ENCODE data around the gene CALHM3. TPM values are rescaled to one million over a fixed set of nuclear protein-coding genes. Genes with fewer than 3 reads are reported as not detected.
"Not testable (repeated sequence)": the region's sequence is repeated elsewhere in the genome, so short reads cannot be mapped to it uniquely, and the experiment has no call there.

The CALHM3 gene
- total and polyA plus RNA-seq, 3 experiments from 2014 or later, result not detected

DNA sequence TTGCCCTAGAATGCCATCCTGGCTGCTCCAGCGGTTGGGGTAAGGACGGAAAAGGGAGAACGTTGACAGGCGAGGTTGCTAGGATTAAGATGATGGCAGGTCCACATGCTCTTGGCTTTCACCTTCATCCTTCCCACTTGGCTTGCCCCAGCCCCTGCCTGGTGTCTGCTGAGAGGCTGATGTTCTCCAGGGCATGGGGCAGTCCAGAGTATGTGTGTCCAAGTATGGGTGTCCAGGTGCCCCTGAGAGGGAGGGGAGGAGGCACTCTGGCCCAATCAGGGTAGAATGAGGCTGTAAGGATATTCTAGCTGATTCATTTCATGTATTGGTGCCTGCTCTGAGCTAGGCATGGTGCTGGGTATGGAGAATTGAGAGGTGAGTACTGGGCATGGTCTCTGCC is 27.0 kb upstream of the CALHM3 start:
- Mint-ChIP-seq H3K9me3 (no peaks in the 10 kb centered on the region), H3K4me3 (no peak overlapping the region), H3K36me3 (no peaks in the 10 kb centered on the region), H3K4me1 (peaks cover 9 to 14% (median 12%) of the 10 kb centered on the region in 3 donors), H3K27me3 (peaks cover 12 to 19% of the 10 kb centered on the region in 2 donors), H3K27ac (peak overlapping the region in 1 of 8 donors; percentile 47)
- DNase-seq, result no peak
- H3K27me3 ChIP-seq (ENCODE audit: insufficient read depth, low read length, poor library complexity, severe bottlenecking), result peaks cover 7% of the 10 kb centered on the region
- POLR2A ChIA-PET, result no interaction called here
- H3K9me3 ChIP-seq (ENCODE audit: low read length), result no peaks in the 10 kb centered on the region
- CTCF ChIA-PET, result interaction anchor here (0.8 kb wide), 1 partner anchor 21 kb away, joined by 3 read pairs; no protein-coding TSS in a partner anchor
- H3K4me1 ChIP-seq (ENCODE audit: insufficient read depth, low read length), result peaks cover 15% of the 10 kb centered on the region
- no peak overlapping the region for H3K27ac ChIP-seq (ENCODE audit: low read depth, low read length)
- H3K36me3 ChIP-seq (ENCODE audit: insufficient read depth, low read length), result no peaks in the 10 kb centered on the region
- no peak overlapping the region for H3K4me3 ChIP-seq (ENCODE audit: low read length)

DNA sequence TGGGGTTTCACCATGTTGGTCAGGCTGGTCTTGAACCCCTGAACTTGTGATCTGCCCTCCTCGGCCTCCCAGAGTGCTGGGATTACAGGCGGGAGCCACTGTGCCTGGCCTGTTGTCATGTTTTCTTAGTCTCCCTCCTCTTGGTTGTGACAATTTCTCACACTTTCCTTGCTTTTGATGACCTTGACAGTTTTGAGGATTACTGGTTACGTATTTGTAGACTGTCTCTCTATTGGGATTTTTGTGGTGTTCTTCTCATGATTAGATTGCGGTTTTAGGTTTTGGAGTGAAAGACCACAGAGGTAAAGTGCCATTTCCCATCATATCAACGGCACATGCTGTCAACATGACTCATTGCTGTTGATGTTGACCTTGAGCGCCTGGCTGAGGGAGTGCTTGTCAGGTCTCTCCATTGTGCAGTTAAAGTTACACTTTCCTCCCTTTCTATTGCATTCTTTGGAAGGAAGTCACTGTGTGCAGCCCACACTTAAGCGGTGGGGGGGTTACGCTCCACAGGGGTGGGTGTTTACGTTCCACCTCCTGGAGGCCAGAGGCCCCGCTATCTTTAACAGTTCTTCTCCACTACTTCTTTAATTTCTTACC is 25.2 kb upstream of the CALHM3 start:
- peaks cover 17% of the 10 kb centered on the region in 2 donors for H3K27me3 Mint-ChIP-seq
- CTCF ChIA-PET, result no interaction called here
- POLR2A ChIA-PET, result no interaction called here
- peak in 2 of 5 donors; percentile 45 to 55 for DNase-seq
- H3K9me3 Mint-ChIP-seq, result no peaks in the 10 kb centered on the region
- no peaks in the 10 kb centered on the region for H3K27me3 ChIP-seq (ENCODE audit: insufficient read depth, low read length, poor library complexity, severe bottlenecking)
- H3K4me1 ChIP-seq (ENCODE audit: insufficient read depth, low read length), result peaks cover 15% of the 10 kb centered on the region
- H3K9me3 ChIP-seq (ENCODE audit: low read length), result no peaks in the 10 kb centered on the region
- H3K36me3 Mint-ChIP-seq, result no peaks in the 10 kb centered on the region
- H3K4me3 ChIP-seq (ENCODE audit: low read length), result no peak overlapping the region
- H3K4me3 Mint-ChIP-seq, result peak overlapping the region in 4 of 7 donors; percentile 0 to 6 (median 4)
- H3K36me3 ChIP-seq (ENCODE audit: insufficient read depth, low read length), result no peaks in the 10 kb centered on the region
- H3K27ac Mint-ChIP-seq, result peak overlapping the region in 5 of 8 donors; percentile 2 to 62 (median 4)
- H3K27ac ChIP-seq (ENCODE audit: low read depth, low read length), result no peak overlapping the region
- peaks cover 9 to 14% (median 12%) of the 10 kb centered on the region in 3 donors for H3K4me1 Mint-ChIP-seq

DNA sequence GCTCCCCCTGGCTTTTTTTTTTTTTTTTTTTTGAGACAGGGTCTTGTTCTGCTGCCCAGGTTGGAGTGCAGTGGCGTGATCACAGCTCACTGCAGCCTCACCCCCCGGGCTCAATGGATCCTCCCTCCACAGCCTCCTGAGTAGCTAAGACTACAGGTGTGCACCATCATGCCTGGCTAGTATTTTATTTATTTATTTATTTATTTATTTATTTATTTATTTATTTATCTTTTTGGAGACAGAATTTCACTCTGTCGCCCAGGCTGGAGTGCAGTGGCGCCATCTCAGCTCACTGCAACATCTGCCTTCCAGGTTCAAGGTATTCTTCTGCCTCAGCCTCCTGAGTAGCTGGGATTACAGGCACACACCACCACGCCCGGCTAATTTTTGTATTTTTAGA is 24.7 kb upstream of the CALHM3 start:
- H3K36me3 Mint-ChIP-seq; H3K27me3 ChIP-seq (ENCODE audit: insufficient read depth, low read length, poor library complexity, severe bottlenecking); POLR2A ChIA-PET; H3K27ac ChIP-seq (ENCODE audit: low read depth, low read length); H3K36me3 ChIP-seq (ENCODE audit: insufficient read depth, low read length); H3K9me3 ChIP-seq (ENCODE audit: low read length); DNase-seq; H3K4me3 Mint-ChIP-seq; H3K9me3 Mint-ChIP-seq; H3K27ac Mint-ChIP-seq; H3K4me3 ChIP-seq (ENCODE audit: low read length): not testable (repeated sequence)
- Mint-ChIP-seq H3K27me3 (peaks cover 17 to 19% of the 10 kb centered on the region in 2 donors), H3K4me1 (peaks cover 9 to 14% (median 12%) of the 10 kb centered on the region in 3 donors)
- CTCF ChIA-PET, result interaction anchor here (0.9 kb wide), 1 partner anchor 61 kb away, joined by 3 read pairs; no protein-coding TSS in a partner anchor
- H3K4me1 ChIP-seq (ENCODE audit: insufficient read depth, low read length), result peaks cover 15% of the 10 kb centered on the region

DNA sequence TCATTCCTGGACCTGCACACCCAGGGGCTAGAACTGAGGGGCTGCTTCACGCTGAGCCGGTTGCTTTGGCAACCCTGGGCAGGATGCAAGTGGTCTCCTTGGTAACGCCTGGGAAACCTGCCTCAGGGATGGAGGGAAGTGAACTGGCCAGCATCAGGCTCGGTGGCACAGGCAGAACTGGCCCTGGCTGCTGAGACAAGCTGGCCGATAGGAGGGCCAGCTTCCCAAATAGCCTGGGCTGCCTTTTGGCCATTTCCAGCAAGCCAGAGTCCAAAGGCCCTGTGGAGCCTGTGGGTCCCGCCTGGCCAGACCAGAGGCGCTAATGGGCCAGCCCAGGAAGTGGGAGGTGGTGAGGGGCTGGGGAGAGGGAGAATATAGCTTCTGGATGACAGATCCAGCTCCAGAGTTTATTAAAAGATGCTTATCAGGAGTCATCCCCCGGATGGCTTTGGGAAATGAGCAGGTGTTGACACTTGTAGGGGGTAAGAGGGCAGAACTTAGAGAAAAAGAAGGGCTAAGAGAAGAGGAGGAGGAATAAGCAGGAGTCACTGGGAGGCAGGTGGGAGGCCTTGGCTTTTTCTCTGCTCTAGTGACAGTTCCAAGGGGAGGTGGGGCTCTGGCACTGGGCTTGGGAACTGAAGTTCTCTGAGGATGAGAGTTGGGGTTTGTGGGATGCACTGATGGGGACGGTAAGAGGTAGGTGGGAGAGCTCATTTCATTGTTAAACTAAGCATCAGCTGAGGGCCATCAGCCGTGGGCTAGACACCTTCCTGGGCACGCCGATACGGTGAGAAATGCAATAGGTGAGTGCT is 24.0 kb upstream of the CALHM3 start:
- peaks cover 17 to 23% of the 10 kb centered on the region in 2 donors for H3K27me3 Mint-ChIP-seq
- no peaks in the 10 kb centered on the region for H3K36me3 Mint-ChIP-seq
- no peaks in the 10 kb centered on the region for H3K9me3 Mint-ChIP-seq
- no peaks in the 10 kb centered on the region for H3K27me3 ChIP-seq (ENCODE audit: insufficient read depth, low read length, poor library complexity, severe bottlenecking)
- H3K4me1 ChIP-seq (ENCODE audit: insufficient read depth, low read length), result peaks cover 15% of the 10 kb centered on the region
- DNase-seq, result no peak
- no peak overlapping the region for H3K4me3 ChIP-seq (ENCODE audit: low read length)
- H3K4me1 Mint-ChIP-seq, result peaks cover 9 to 14% (median 12%) of the 10 kb centered on the region in 3 donors
- CTCF ChIA-PET, result interaction anchor here (0.9 kb wide), 1 partner anchor 62 kb away, joined by 3 read pairs; no protein-coding TSS in a partner anchor
- POLR2A ChIA-PET, result no interaction called here
- H3K36me3 ChIP-seq (ENCODE audit: insufficient read depth, low read length), result no peaks in the 10 kb centered on the region
- peak overlapping the region in 1 of 7 donors; percentile 7 for H3K4me3 Mint-ChIP-seq
- H3K27ac ChIP-seq (ENCODE audit: low read depth, low read length), result no peak overlapping the region
- peak overlapping the region in 2 of 8 donors; percentile 3 to 59 for H3K27ac Mint-ChIP-seq
- H3K9me3 ChIP-seq (ENCODE audit: low read length), result no peaks in the 10 kb centered on the region

DNA sequence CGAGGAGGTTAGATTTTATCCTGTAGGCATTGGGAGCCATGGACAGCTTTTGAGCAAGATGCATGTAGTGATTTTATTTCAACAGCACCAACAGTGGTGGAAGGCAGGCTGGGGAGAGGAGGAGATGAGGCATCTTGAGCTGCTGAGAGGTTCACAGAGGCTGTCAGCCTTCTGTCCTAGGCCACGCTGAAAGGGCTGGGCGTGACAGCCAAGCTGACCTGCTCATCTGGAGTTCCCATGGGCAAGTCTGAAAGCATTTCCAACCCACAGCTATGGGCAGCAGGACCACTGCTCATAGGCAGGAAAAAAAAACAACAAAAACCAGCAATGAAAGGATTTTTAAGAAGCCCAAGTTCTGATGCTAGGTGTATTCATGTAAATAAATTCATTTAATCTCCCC is 22.1 kb upstream of the CALHM3 start:
- no peak for DNase-seq
- Histone ChIP-seq H3K27me3 (ENCODE audit: insufficient read depth, low read length, poor library complexity, severe bottlenecking) (no peaks in the 10 kb centered on the region), H3K4me1 (ENCODE audit: insufficient read depth, low read length) (peaks cover 15% of the 10 kb centered on the region), H3K9me3 (ENCODE audit: low read length) (no peaks in the 10 kb centered on the region), H3K27ac (ENCODE audit: low read depth, low read length) (no peak overlapping the region), H3K36me3 (ENCODE audit: insufficient read depth, low read length) (no peaks in the 10 kb centered on the region), H3K4me3 (ENCODE audit: low read length) (no peak overlapping the region)
- H3K36me3 Mint-ChIP-seq, result no peaks in the 10 kb centered on the region
- H3K27ac Mint-ChIP-seq, result no peak overlapping the region
- H3K4me3 Mint-ChIP-seq, result no peak overlapping the region
- peaks cover 9 to 14% (median 12%) of the 10 kb centered on the region in 3 donors for H3K4me1 Mint-ChIP-seq
- ChIA-PET POLR2A (no interaction called here), CTCF (interaction anchor here (0.7 to 0.9 kb wide), 2 partner anchors 16 to 20 kb away, joined by 3 to 8 read pairs; no protein-coding TSS in a partner anchor)
- H3K27me3 Mint-ChIP-seq, result peaks cover 18 to 24% of the 10 kb centered on the region in 2 donors
- no peaks in the 10 kb centered on the region for H3K9me3 Mint-ChIP-seq

DNA sequence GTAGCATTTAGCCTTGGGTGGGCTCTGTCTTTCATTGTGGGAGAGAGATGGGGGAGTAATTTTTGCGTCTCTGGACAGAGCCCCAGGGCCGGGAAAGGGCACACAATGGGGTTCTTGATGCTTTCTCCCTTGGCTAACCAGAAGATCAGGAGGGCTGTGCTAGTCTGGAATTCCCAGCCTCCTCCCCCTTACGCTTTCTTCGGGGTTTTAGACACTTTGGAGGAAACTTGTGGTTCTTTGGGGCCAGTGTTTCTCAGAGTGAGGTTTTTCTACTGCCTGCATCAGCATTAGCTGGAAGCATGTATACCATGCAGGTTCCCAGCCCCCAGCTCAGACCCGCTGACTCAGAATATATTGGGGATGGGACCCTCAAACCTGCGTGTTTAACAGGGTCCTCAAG is 21.4 kb upstream of the CALHM3 start:
- ChIA-PET CTCF (interaction anchor here (0.9 kb wide), 1 partner anchor 15 kb away, joined by 8 read pairs; no protein-coding TSS in a partner anchor), POLR2A (no interaction called here)
- DNase-seq, result no peak
- Mint-ChIP-seq H3K4me1 (peaks cover 9 to 14% (median 12%) of the 10 kb centered on the region in 3 donors), H3K27ac (no peak overlapping the region), H3K27me3 (peaks cover 24 to 28% of the 10 kb centered on the region in 2 donors), H3K36me3 (no peaks in the 10 kb centered on the region), H3K9me3 (no peaks in the 10 kb centered on the region), H3K4me3 (no peak overlapping the region)
- Histone ChIP-seq H3K27me3 (ENCODE audit: insufficient read depth, low read length, poor library complexity, severe bottlenecking) (no peaks in the 10 kb centered on the region), H3K4me3 (ENCODE audit: low read length) (no peak overlapping the region), H3K36me3 (ENCODE audit: insufficient read depth, low read length) (no peaks in the 10 kb centered on the region), H3K9me3 (ENCODE audit: low read length) (no peaks in the 10 kb centered on the region), H3K4me1 (ENCODE audit: insufficient read depth, low read length) (peaks cover 15% of the 10 kb centered on the region), H3K27ac (ENCODE audit: low read depth, low read length) (no peak overlapping the region)

DNA sequence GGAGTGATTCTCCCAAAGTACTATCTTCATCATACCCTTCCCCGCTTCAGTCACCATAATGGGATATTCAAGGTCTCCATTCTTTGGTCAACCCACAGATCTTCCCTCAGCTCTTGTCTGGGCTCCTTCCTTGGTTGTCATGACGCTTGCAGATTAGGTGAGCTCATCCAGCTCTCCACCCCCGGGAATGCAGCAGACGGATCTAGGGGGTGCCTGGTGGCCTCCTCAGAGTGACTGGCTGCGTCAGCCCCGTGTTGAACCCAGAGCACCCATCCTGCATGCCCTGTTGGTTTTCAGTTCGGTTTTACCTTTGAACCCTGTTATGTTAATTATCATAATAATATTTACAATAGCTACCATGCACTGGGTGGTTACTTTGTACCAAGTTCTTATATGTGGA is 20.8 kb upstream of the CALHM3 start:
- H3K27me3 Mint-ChIP-seq, result peaks cover 27 to 31% of the 10 kb centered on the region in 2 donors
- no peaks in the 10 kb centered on the region for H3K36me3 Mint-ChIP-seq
- H3K9me3 ChIP-seq (ENCODE audit: low read length), result no peaks in the 10 kb centered on the region
- H3K36me3 ChIP-seq (ENCODE audit: insufficient read depth, low read length), result no peaks in the 10 kb centered on the region
- no peak for DNase-seq
- no peak overlapping the region for H3K4me3 Mint-ChIP-seq
- H3K4me1 ChIP-seq (ENCODE audit: insufficient read depth, low read length), result peaks cover 10% of the 10 kb centered on the region
- CTCF ChIA-PET, result no interaction called here
- no peak overlapping the region for H3K27ac Mint-ChIP-seq
- H3K9me3 Mint-ChIP-seq, result no peaks in the 10 kb centered on the region
- no peak overlapping the region for H3K27ac ChIP-seq (ENCODE audit: low read depth, low read length)
- POLR2A ChIA-PET, result no interaction called here
- H3K27me3 ChIP-seq (ENCODE audit: insufficient read depth, low read length, poor library complexity, severe bottlenecking), result peaks cover 3% of the 10 kb centered on the region
- H3K4me3 ChIP-seq (ENCODE audit: low read length), result no peak overlapping the region
- H3K4me1 Mint-ChIP-seq, result peaks cover 9 to 13% (median 12%) of the 10 kb centered on the region in 3 donors

All from CD8-positive, alpha-beta memory T cell (primary cell).